ENCODE data around the gene GORASP1.
A peak's percentile ranks its signal among the peaks of the same experiment; 100 is the strongest.

GORASP1 gene

GRCh38 chr3:39146611-39147591 is 39.5 kb upstream of the GORASP1 start:
- no peak for DNase-seq (ENCODE audit: insufficient read length)
- TF ChIP-seq POLR2A (IDR thresholded peaks at IDR 0.05; ENCODE audit: low read depth, low read length), result peak; percentile 44; the same call in 1 of the 2 replicates
- no peak; the same call in 1 of the 2 replicates for TF ChIP-seq POLR2AphosphoS5 (IDR thresholded peaks at IDR 0.05; ENCODE audit: low read depth, low read length)
- peak; percentile 95 for FAIRE-seq

DNA sequence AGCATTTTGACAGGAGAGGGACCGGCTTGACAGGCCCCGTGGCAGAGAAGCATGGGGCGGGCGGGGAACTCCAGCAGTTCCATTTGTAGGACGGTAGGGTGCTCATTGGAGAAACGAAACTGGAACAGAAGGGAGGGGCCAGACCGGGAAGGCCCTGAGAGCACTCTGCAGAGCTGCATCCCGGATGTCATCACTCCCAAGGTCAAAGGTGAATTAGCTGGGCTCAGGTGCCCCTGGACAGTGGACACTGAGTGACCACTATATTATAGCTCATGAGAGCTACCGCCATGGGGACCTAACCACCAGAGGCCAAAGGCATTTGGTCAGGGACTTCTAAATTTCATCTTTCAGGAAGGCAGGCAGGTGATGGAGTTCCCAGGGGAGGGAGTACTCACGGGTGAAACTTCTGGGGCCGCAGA is 38.7 kb upstream of the GORASP1 start:
- no peak for TF ChIP-seq POLR2AphosphoS5 (IDR thresholded peaks at IDR 0.05; ENCODE audit: low read depth, low read length)
- no peak for TF ChIP-seq TAF1 (IDR thresholded peaks at IDR 0.05; ENCODE audit: borderline replicate concordance, low read depth, low read length)
- TF ChIP-seq POLR2A (IDR thresholded peaks at IDR 0.05; ENCODE audit: low read depth, low read length), result no peak

GRCh38 chr3:39144748-39145380 is 37.4 kb upstream of the GORASP1 start:
- DNase-seq (ENCODE audit: insufficient read length), result no peak
- no peak for FAIRE-seq
- TF ChIP-seq POLR2A (IDR thresholded peaks at IDR 0.05; ENCODE audit: low read depth, low read length) (peak; percentile 21; the same call in 1 of the 2 replicates), POLR2AphosphoS5 (IDR thresholded peaks at IDR 0.05; ENCODE audit: low read depth, low read length) (no peak)

More for the DNA sequence above, 38.7 kb upstream of the GORASP1 start:
- no peak for FAIRE-seq
- DNase-seq (ENCODE audit: insufficient read length), result no peak

DNA sequence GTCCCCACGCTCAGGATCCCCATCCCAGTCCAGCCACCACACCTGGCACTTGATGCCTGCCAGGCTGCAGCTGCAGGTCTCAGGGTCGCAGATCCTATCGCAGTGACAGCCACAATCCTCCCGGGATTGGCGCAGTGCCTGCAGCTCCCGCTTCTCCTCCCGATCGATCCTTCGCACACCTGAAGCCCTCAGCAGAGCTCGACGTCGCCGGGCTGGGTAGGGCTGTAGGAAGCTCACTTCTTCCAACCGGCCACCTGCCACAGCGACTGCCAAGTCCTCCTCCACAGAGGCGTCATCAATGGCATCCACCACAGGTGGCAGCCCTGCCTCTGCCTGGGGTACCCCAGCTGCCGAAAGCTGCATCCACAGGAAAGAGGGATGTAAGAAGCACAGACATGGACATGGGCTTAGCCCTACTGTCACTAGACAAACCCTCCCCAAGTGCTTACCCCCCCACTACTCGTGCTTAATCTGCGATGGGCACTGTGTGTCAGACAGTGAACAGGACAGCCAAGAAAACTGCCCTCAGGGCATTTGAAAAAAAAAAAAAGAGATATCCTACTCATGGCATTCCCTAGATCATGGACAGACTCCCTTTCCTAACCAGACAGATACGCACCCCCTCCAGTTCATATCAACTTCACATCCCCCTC is 36.8 kb upstream of the GORASP1 start:
- TF ChIP-seq POLR2AphosphoS5 (IDR thresholded peaks at IDR 0.05; ENCODE audit: low read depth, low read length), result no peak
- no peak for TF ChIP-seq POLR2A (IDR thresholded peaks at IDR 0.05; ENCODE audit: low read depth, low read length)
- no peak for TF ChIP-seq TAF1 (IDR thresholded peaks at IDR 0.05; ENCODE audit: borderline replicate concordance, low read depth, low read length)
- FAIRE-seq, result no peak
- DNase-seq (ENCODE audit: insufficient read length), result no peak

GRCh38 chr3:39143051-39143885 is 35.8 kb upstream of the GORASP1 start:
- FAIRE-seq (no peak), DNase-seq (ENCODE audit: insufficient read length) (no peak)
- TF ChIP-seq POLR2A (IDR thresholded peaks at IDR 0.05; ENCODE audit: low read depth, low read length), result 0 out of 2 replicates have a peak, but pooled peaks have one; percentile 14
- no peak for TF ChIP-seq TAF1 (IDR thresholded peaks at IDR 0.05; ENCODE audit: borderline replicate concordance, low read depth, low read length)
- TF ChIP-seq POLR2AphosphoS5 (IDR thresholded peaks at IDR 0.05; ENCODE audit: low read depth, low read length), result no peak

DNA sequence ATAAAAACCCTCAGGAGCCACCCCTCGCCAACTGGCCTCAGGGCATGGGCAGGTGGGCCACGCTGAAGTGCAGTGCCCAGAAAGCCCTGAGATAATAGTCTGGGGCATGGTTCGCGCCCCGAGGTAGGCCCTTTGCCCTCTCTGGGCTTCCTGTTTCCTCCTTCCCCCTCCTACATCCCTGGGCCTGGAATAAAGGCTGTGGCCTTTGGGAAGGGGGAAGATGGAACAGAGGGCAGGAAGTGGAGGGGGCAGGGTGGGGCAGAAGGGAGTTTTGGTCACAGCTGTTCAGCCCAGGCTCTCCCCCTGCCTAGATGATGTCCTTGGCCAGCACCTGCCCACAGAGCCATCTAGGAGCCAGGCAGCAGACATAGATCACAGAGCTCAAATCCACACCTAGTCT is 34.6 kb upstream of the GORASP1 start:
- FAIRE-seq, result no peak
- TF ChIP-seq POLR2A (IDR thresholded peaks at IDR 0.05; ENCODE audit: low read depth, low read length), result no peak
- TF ChIP-seq POLR2AphosphoS5 (IDR thresholded peaks at IDR 0.05; ENCODE audit: low read depth, low read length), result no peak
- no peak for TF ChIP-seq TAF1 (IDR thresholded peaks at IDR 0.05; ENCODE audit: borderline replicate concordance, low read depth, low read length)
- DNase-seq (ENCODE audit: insufficient read length), result no peak

GRCh38 chr3:39141171-39141995 is 34.0 kb upstream of the GORASP1 start:
- DNase-seq (ENCODE audit: insufficient read length) (no peak), FAIRE-seq (no peak)
- TF ChIP-seq TAF1 (IDR thresholded peaks at IDR 0.05; ENCODE audit: borderline replicate concordance, low read depth, low read length) (no peak), POLR2A (IDR thresholded peaks at IDR 0.05; ENCODE audit: low read depth, low read length) (no peak), POLR2AphosphoS5 (IDR thresholded peaks at IDR 0.05; ENCODE audit: low read depth, low read length) (peak; percentile 75; the same call in 1 of the 2 replicates)

DNA sequence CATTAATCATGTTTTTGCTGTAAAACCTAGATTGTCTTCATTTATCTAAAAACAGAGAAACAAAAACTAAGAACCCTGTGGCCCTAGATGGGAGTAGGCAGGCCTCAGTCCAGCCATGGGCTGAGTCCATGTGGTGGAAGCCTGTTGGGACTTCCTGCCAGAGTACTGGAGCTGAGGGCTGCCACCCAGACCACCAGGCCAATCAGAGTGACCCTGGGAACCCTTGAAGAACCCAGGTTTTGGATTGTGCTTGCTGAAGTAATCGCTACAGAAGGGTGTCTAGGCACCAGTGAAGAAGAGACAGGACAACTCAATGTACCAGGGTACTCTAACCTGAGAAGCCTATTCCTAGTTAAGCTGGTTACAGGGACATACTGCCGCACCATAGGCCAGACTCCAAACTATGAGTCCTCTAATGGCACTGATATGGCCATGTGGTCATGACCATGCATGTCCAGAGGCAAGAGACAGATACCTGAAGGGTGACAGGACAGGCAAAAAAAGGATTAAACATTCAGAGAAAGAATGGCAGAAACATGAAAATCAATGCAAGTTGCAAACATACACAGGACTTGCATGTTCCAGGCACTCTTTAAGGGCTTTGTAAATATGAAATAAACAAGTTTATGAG is 33.0 kb upstream of the GORASP1 start:
- FAIRE-seq (no peak), DNase-seq (ENCODE audit: insufficient read length) (no peak)
- no peak; the same call in 1 of the 2 replicates for TF ChIP-seq POLR2AphosphoS5 (IDR thresholded peaks at IDR 0.05; ENCODE audit: low read depth, low read length)
- no peak for TF ChIP-seq TAF1 (IDR thresholded peaks at IDR 0.05; ENCODE audit: borderline replicate concordance, low read depth, low read length)
- no peak for TF ChIP-seq POLR2A (IDR thresholded peaks at IDR 0.05; ENCODE audit: low read depth, low read length)

GRCh38 chr3:39139442-39139841 is 32.0 kb upstream of the GORASP1 start:
- DNase-seq (ENCODE audit: insufficient read length) (no peak), FAIRE-seq (no peak)
- TF ChIP-seq TAF1 (IDR thresholded peaks at IDR 0.05; ENCODE audit: borderline replicate concordance, low read depth, low read length) (no peak), POLR2A (IDR thresholded peaks at IDR 0.05; ENCODE audit: low read depth, low read length) (no peak), POLR2AphosphoS5 (IDR thresholded peaks at IDR 0.05; ENCODE audit: low read depth, low read length) (no peak)
